OCI-M1 (cell line): ENCODE measurements around the gene NELL1.

Experiments used
- DNase-seq: peaks from one replicate; lab custom pipeline; 2025; lab: John Stamatoyannopoulos, UW

NELL1 gene

DNA sequence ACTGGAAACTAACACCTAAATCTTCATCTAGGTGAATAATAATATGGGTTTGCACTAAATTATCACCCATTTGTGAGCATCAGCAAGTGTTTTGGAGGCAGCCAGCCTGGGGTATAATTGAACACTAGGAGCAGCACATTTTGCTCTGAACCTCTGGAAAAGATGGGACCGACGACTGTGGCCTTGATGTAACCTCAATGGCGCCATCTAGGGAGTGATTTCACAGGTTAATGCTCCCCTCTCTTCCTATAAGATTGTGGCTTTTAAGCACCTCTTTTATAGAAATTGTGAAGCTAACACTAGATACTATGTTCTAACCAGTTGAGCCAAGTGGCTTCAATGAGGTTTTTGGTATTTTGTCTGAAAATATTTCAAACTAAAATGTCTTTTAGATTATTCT is 203.7 kb downstream of the NELL1 start:
- peak; percentile 48 for DNase-seq

- no peak for DNase-seq
Measured at GRCh38 chr11:20874358-20874757, 205.0 kb downstream of the NELL1 start.

- no peak for DNase-seq
Measured at GRCh38 chr11:20875889-20876288, 206.5 kb downstream of the NELL1 start.

DNA sequence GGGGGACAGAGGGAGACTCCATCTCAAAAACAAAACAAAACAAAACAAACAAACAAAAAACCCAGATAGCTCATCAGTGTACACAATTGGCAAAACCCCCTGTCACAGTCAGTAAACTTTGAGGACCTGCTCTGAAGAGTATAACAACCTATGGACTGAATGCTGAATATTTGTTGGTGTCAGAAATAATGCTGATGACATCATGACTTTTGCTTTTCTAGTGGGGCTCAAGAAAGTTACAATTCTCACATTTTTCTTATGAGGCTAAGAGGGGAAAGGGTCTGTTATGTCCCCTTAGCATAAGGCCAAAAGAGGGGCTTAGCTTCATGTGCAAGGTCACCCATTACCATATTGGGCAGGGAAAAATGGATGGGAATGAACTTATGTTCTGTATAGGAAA is 207.4 kb downstream of the NELL1 start:
- no peak for DNase-seq

- no peak for DNase-seq
Measured at GRCh38 chr11:20880094-20880493, 210.7 kb downstream of the NELL1 start.

- no peak for DNase-seq
Measured at GRCh38 chr11:20881328-20882079, 212.1 kb downstream of the NELL1 start.

GRCh38 chr11:20887137-20887536 is 217.8 kb downstream of the NELL1 start:
- DNase-seq: no peak

- no peak for DNase-seq
Measured at GRCh38 chr11:20894296-20894695, 224.9 kb downstream of the NELL1 start.

- no peak for DNase-seq
Measured at GRCh38 chr11:20909995-20910726, 240.8 kb downstream of the NELL1 start.

DNA sequence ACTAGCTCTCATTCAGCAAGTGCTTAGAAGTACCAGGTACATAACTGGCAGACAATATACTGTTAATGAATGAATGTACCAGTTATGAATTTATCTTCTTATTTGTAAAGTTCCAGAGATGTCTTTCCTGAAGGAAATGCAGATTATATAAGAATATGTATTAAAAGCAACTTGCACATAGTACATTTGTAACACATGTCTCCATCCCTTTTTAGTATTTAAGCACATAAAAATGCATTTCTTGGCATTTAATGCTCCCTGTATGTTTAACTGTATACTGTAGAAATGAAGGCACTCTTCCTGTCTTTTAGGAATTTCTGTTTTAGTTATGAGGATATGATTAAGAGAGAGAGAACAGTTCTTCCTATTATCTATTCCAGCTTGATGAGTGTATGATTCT is 241.3 kb downstream of the NELL1 start:
- DNase-seq: no peak

- no peak for DNase-seq
Measured at GRCh38 chr11:20912065-20912821, 242.9 kb downstream of the NELL1 start.

- DNase-seq: no peak
Measured at GRCh38 chr11:20912922-20913512, 243.6 kb downstream of the NELL1 start.

- no peak for DNase-seq
Measured at GRCh38 chr11:20917306-20917705, 247.9 kb downstream of the NELL1 start.

- DNase-seq: no peak
Measured at GRCh38 chr11:20926799-20927540, 257.6 kb downstream of the NELL1 start.

DNA sequence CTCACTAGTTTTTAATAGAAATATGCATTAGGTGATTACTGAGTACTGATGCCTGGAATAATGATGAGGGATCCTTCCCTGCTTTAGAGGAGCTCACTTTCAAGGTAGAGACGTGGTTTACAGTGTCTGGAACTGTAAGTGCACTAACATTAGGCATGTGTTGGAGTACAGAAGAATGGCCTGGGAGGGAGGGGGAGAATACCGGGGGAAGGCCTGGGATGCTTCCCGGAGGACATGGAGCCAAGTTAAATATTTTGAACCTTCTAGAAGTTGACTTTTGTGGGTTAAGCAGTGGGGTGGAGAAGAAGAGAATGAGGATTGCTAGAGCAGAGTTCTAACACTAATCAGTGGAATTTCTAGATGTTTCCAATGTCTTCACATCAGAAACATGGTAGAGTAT is 261.6 kb downstream of the NELL1 start:
- no peak for DNase-seq

- DNase-seq: no peak
Measured at GRCh38 chr11:20933086-20933485, 263.7 kb downstream of the NELL1 start.

DNA sequence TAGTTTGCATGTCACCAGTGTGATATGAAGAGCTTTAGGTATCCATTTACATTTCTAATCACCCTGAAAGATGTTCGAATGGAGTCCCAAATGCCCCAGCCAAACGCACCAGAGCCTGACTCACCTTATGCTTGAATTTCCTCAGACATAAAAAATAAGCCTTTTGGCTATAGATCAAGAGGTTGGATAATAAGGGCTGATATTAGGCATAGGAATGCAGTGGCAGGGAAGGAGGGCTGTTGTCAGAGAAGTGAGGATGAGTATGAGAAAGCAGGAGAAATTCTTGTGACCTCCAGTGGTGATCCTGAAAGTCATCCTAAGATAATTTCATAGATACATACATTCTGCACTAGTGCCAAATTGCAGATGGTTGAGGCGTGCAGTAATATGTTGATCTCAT is 264.6 kb downstream of the NELL1 start:
- no peak for DNase-seq

GRCh38 chr11:20934516-20934915 is 265.1 kb downstream of the NELL1 start:
- no peak for DNase-seq

- DNase-seq: no peak
Measured at GRCh38 chr11:20937826-20938225, 268.4 kb downstream of the NELL1 start.

DNA sequence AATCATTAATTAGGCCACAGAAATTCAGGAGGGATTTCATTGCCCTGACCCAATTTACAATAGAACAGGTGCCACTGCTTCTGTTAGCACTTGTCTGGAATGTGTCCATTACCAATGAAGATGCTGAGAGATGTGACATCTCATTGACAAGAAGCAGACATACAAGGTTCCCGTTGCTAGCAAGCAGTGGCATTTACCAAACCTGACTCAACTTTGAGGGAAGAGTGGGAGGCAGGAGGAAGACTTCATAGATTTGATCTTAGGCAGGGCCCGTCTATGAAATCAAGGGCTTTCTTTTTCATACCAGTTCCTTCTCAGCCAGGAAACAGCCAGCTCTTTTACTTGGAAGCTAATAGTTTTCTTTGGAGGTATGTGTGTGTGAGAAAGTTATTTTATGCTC is 280.2 kb downstream of the NELL1 start:
- no peak for DNase-seq

GRCh38 chr11:20962581-20962980 is 293.2 kb downstream of the NELL1 start:
- DNase-seq: no peak

DNA sequence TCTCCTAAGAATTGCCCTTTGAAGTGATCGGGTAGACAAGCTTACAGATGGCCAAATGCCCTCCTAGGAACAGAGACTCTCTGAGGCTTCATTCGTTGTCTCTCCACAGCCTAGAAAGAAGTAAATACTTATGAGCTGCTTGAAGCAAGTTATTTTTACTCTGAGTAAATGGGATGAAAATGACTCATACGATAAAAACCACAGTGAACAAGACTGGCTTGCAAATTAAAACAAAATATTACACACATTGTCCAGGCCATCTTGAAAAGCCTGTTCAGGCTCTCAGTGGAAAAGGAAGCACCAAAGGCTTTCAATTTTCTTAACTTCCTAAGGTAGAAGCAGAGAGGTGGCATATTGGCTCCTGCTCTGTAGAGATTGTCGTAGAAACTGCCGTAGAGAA is 294.2 kb downstream of the NELL1 start:
- no peak for DNase-seq
